ENCODE results near the gene STIP1.

Gene STIP1

DNA sequence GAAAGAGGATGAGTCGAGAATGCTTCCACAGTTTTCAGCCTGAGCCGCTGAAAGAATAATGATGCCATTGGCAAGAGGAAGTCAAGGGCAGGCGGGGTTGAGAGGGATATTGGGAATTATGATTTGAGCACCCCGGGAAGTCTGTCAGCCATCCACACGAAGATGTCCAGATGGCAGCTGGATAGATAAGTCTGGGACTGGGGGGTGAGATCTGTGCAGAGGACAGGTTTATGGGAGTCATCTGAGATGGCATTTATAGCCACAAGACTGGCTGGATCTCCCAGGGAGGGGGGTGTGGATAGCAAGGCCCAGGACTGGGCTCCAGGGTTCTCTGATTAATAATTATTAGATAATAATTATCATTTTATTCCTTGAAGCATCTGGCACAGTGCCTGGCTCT lies 5.1 kb upstream of the STIP1 start:
- DNase-seq (ENCODE audit: low read depth, low spot score), result no peak
- in situ Hi-C loops (cut with HindIII; ENCODE audit: low sequenced_read_pairs), result no loop called here
- H3K4me3 ChIP-seq (ENCODE audit: low read depth, low read length), result no peak overlapping the region
- TF ChIP-seq, protein P1, sequence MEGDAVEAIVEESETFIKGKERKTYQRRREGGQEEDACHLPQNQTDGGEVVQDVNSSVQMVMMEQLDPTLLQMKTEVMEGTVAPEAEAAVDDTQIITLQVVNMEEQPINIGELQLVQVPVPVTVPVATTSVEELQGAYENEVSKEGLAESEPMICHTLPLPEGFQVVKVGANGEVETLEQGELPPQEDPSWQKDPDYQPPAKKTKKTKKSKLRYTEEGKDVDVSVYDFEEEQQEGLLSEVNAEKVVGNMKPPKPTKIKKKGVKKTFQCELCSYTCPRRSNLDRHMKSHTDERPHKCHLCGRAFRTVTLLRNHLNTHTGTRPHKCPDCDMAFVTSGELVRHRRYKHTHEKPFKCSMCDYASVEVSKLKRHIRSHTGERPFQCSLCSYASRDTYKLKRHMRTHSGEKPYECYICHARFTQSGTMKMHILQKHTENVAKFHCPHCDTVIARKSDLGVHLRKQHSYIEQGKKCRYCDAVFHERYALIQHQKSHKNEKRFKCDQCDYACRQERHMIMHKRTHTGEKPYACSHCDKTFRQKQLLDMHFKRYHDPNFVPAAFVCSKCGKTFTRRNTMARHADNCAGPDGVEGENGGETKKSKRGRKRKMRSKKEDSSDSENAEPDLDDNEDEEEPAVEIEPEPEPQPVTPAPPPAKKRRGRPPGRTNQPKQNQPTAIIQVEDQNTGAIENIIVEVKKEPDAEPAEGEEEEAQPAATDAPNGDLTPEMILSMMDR (IDR thresholded peaks at IDR 0.05; ENCODE audit: low read depth, low read length), result no peak

DNA sequence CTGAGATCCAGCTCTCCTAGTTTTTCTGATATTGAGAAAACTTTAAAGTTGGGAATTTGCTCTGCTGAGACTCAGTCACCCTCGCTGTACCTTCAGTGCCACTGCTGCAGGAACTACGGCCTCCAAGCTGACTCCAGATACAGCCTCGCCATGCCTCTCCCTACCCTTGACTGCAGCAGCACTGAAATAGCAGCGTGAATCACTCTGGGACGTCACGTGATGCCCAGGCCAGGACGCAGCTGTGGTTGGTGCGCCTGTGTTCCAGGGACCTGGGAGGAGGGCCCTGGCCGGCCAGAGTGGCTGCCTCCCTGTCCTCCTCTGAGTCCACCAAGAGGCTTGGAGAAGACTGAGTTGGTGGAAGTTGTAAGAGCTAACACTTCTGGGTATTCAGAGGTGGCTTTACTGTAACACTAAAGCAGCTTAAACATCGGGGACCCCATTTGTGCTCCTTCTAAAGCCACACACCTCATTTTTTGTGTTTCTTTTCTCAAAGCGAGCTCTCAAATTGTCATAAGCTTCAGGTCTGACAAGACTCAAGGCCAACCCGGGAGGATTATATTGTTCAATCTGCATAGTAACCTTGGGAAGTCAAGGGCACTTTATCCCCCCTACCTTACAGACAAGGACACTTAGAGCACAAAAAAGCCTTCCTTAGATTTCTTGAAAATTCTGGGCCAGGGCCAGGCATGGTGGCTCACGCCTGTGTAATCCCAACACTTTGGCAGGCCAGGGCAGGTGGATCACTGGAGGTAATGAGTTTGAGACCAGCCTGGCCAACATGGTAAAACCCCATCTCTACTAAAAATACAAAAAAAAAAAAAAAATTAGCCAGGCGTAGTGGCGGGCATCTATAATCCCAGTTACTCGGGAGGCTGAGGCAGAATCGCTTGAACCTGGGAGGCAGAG lies 4.2 kb upstream of the STIP1 start:
- TF ChIP-seq, protein P1 (IDR thresholded peaks at IDR 0.05; ENCODE audit: low read depth, low read length), result no peak
- no peak overlapping the region for H3K4me3 ChIP-seq (ENCODE audit: low read depth, low read length)
- in situ Hi-C loops (cut with HindIII; ENCODE audit: low sequenced_read_pairs), result no loop called here
- peak; percentile 92 for DNase-seq (ENCODE audit: low read depth, low spot score)

- H3K4me3 ChIP-seq (ENCODE audit: low read depth, low read length), result no peak overlapping the region
- no peak for DNase-seq (ENCODE audit: low read depth, low spot score)
- TF ChIP-seq, protein P1 (IDR thresholded peaks at IDR 0.05; ENCODE audit: low read depth, low read length), result no peak
- in situ Hi-C loops (cut with HindIII; ENCODE audit: low sequenced_read_pairs), result no loop called here
These were observed 2.1 kb upstream of the STIP1 start for GRCh38 chr11:64183890-64184289.

- peak; percentile 86 for DNase-seq (ENCODE audit: low read depth, low spot score)
- TF ChIP-seq, protein P1 (IDR thresholded peaks at IDR 0.05; ENCODE audit: low read depth, low read length), result no peak
- in situ Hi-C loops (cut with HindIII; ENCODE audit: low sequenced_read_pairs), result no loop called here
- peak overlapping the region; percentile 63 for H3K4me3 ChIP-seq (ENCODE audit: low read depth, low read length)
These were observed 737 bp upstream of the STIP1 start for GRCh38 chr11:64185175-64185692.

- in situ Hi-C loops (cut with HindIII; ENCODE audit: low sequenced_read_pairs), result no loop called here
These were observed 658 bp downstream of the STIP1 start for GRCh38 chr11:64186492-64187165.

DNA sequence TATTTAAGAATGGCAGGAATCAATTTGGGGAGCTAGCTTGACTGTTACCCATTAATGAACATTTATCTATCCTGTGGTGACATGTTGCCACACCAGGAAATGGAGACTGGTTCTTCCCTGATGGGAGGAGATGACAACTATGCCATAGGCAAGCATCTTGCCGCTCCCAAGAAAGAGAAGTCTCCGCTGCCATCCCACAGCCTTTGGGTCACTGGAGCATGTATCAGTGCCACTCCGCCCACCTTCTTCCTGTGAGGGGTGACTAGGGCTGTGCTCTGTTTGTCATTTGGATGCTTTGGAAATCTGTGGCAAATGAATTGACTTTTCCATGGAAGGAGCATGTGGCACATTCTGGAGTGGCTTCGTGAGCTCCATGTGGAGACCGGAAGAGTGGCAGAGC lies 6.5 kb downstream of the STIP1 start:
- in situ Hi-C loops (cut with HindIII; ENCODE audit: low sequenced_read_pairs), result no loop called here
- H3K4me3 ChIP-seq (ENCODE audit: low read depth, low read length), result no peak overlapping the region
- TF ChIP-seq, protein P1 (IDR thresholded peaks at IDR 0.05; ENCODE audit: low read depth, low read length), result no peak
- DNase-seq (ENCODE audit: low read depth, low spot score), result no peak

More at GRCh38 chr11:64186492-64187165, 658 bp downstream of the STIP1 start:
- DNase-seq (ENCODE audit: low read depth, low spot score), result no peak
- TF ChIP-seq, protein P1 (IDR thresholded peaks at IDR 0.05; ENCODE audit: low read depth, low read length), result no peak
- no peak overlapping the region for H3K4me3 ChIP-seq (ENCODE audit: low read depth, low read length)

Measured in astrocyte of the spinal cord (primary cell).